HEK293T (cell line): ENCODE data around the gene VPS33A.

Experiments
- CTCF ChIA-PET: fragments of 350-600 bp; formaldehyde crosslinking; extraction: SDS; loops from one replicate; lab custom pipeline; 2021; ENCODE audit warnings: antibody characterized with exemption, inconsistent platforms; lab: Yijun Ruan, JAX
- POLR2A ChIA-PET: fragments of 350-600 bp; formaldehyde crosslinking; extraction: SDS; loops from one replicate; lab custom pipeline; 2020; ENCODE audit warnings: antibody characterized with exemption, inconsistent platforms; lab: Yijun Ruan, JAX
- DNase-seq: peaks from one replicate; pipeline ENCODE4 v3.0.0; 2012; ENCODE audit warnings: mixed read lengths; ENCODE audit errors: extremely low spot score
- ARNT ChIP-seq: fragments of 450-650 bp; IDR thresholded peaks from 2 replicates; pipeline ENCODE4 v1.6.1; 2017; ENCODE audit warnings: mild to moderate bottlenecking
- BHLHE40 ChIP-seq: fragments of 450-650 bp; IDR thresholded peaks from 2 replicates; pipeline ENCODE4 v1.6.1; 2016; ENCODE audit warnings: mild to moderate bottlenecking, moderate library complexity, borderline replicate concordance
- CTBP1 ChIP-seq: fragments of 450-650 bp; IDR thresholded peaks from 2 replicates; pipeline ENCODE4 v1.6.1; 2016; ENCODE audit warnings: borderline replicate concordance
- ELF4 ChIP-seq: fragments of 450-650 bp; IDR thresholded peaks from 2 replicates; pipeline ENCODE4 v1.6.1; 2017; ENCODE audit warnings: antibody characterized with exemption
- FOXA1 ChIP-seq: fragments of 450-650 bp; IDR thresholded peaks from 2 replicates; pipeline ENCODE4 v1.6.1; 2016; ENCODE audit warnings: mild to moderate bottlenecking
- FOXK2 ChIP-seq: fragments of 450-650 bp; IDR thresholded peaks from 2 replicates; pipeline ENCODE4 v1.6.1; 2016; ENCODE audit warnings: mild to moderate bottlenecking
- FOXM1 ChIP-seq: fragments of 450-650 bp; IDR thresholded peaks from 2 replicates; pipeline ENCODE4 v1.6.1; 2017; ENCODE audit warnings: mild to moderate bottlenecking, borderline replicate concordance
- HDGF ChIP-seq: fragments of 450-650 bp; IDR thresholded peaks from 2 replicates; pipeline ENCODE4 v1.6.1; 2017; ENCODE audit warnings: antibody characterized with exemption, borderline replicate concordance
- L3MBTL2 ChIP-seq: fragments of 450-650 bp; conservative IDR thresholded peaks from 2 replicates; pipeline ENCODE4 v1.6.1; 2016; ENCODE audit warnings: mild to moderate bottlenecking
- LEF1 ChIP-seq: fragments of 450-650 bp; IDR thresholded peaks from 2 replicates; pipeline ENCODE4 v1.6.1; 2017; ENCODE audit warnings: mild to moderate bottlenecking, borderline replicate concordance
- NFRKB ChIP-seq: fragments of 450-650 bp; IDR thresholded peaks from 2 replicates; pipeline ENCODE4 v1.6.1; 2016; ENCODE audit warnings: mild to moderate bottlenecking, moderate library complexity
- SP1 ChIP-seq: fragments of 450-650 bp; IDR thresholded peaks from 2 replicates; pipeline ENCODE4 v1.6.1; 2017
- SUZ12 ChIP-seq: fragments of 450-650 bp; IDR thresholded peaks from 2 replicates; pipeline ENCODE4 v1.6.1; 2016; ENCODE audit warnings: mild to moderate bottlenecking
- TARDBP ChIP-seq: fragments of 450-650 bp; IDR thresholded peaks from 2 replicates; pipeline ENCODE4 v1.6.1; 2016
- ZNF384 ChIP-seq: fragments of 450-650 bp; IDR thresholded peaks from 2 replicates; pipeline ENCODE4 v1.6.1; 2016
- TF ChIP-seq, protein P1 (sequence below): fragments of 450-650 bp; IDR thresholded peaks from 2 replicates; pipeline ENCODE4 v1.6.1; 2016

Gene VPS33A

DNA sequence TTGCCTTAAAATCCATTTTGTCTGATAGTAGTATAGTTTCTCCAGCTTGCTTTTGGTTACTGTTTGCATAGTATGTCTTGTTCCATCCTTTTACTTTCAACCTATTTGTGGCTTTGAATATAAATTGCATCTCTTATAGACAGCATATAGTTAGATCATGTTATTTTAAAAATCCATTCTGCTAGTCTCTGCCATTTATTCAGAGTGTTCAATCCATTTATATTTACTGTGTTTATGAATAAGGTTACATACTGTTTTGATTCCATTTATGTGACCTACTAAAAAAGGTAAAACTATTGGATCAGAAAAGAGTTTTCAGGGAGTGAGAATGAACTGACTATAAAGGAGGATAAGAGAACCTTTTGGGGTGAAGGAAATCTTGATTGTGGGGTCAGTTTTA lies 29.6 kb upstream of the VPS33A start:
- POLR2A ChIA-PET = no interaction called here
- CTCF ChIA-PET = no interaction called here
- TF ChIP-seq SP1 (no peak), FOXM1 (no peak), FOXK2 (no peak), SUZ12 (no peak), NFRKB (no peak), TARDBP (no peak), L3MBTL2 (no peak), LEF1 (no peak), ELF4 (no peak), ZNF384 (no peak), BHLHE40 (no peak), CTBP1 (no peak), FOXA1 (no peak), HDGF (no peak), ARNT (no peak)
- TF ChIP-seq, protein P1, sequence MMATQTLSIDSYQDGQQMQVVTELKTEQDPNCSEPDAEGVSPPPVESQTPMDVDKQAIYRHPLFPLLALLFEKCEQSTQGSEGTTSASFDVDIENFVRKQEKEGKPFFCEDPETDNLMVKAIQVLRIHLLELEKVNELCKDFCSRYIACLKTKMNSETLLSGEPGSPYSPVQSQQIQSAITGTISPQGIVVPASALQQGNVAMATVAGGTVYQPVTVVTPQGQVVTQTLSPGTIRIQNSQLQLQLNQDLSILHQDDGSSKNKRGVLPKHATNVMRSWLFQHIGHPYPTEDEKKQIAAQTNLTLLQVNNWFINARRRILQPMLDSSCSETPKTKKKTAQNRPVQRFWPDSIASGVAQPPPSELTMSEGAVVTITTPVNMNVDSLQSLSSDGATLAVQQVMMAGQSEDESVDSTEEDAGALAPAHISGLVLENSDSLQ = no peak
- DNase-seq = no peak

DNA sequence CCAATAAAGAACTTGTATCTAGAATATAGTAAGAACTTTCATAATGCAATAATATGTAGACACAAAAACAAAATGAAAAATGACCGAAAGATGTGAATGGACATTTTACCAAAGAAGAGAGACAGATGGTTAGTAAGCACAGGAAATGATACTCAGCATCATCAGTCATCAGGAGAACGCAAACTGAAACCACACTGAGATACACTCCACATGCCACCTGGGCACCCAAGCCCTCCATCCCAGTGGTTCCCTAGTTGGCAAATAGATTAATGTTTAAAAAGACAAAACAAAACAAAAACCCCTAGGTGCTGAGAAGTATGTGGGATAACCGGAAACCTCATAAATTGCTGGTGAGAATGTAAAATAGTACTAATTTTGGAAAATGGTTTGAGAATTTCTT lies 26.8 kb upstream of the VPS33A start:
- no peak for DNase-seq
- CTCF ChIA-PET = no interaction called here
- POLR2A ChIA-PET = no interaction called here
- TF ChIP-seq ZNF384 = no peak
- TF ChIP-seq ELF4 = no peak
- TF ChIP-seq BHLHE40 = no peak
- TF ChIP-seq HDGF = no peak
- no peak for TF ChIP-seq ARNT
- no peak for TF ChIP-seq LEF1
- TF ChIP-seq, protein P1 = no peak
- TF ChIP-seq TARDBP = no peak
- TF ChIP-seq L3MBTL2 = no peak
- TF ChIP-seq FOXK2 = no peak
- TF ChIP-seq SP1 = no peak
- no peak for TF ChIP-seq SUZ12
- no peak for TF ChIP-seq NFRKB
- no peak for TF ChIP-seq FOXM1
- TF ChIP-seq FOXA1 = no peak
- TF ChIP-seq CTBP1 = no peak

DNA sequence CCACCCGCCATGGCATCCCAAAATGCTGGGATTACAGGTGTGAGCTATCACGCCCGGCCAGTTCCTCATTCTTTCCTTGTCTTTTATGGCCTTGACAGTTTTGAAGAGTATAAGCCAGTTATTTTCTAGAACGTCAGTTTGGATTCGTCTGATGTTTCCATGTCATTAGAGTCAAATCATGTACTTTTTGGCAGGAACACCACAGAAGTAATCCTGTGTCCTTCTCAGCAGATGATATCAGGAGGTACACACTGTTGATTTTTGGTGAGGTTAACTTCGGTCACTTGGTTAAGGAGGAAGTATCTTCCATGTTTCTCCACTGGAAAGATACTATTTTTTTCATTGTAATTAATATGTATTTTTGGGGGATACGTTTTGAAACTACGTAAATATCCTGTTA lies 25.1 kb upstream of the VPS33A start:
- no peak for TF ChIP-seq L3MBTL2
- POLR2A ChIA-PET = interaction anchor here (0.5 kb wide), 1 partner anchor 21 kb away, joined by 4 read pairs; no protein-coding TSS in a partner anchor
- CTCF ChIA-PET = interaction anchor here (0.7 kb wide), 1 partner anchor 10 kb away, joined by 3 read pairs; no protein-coding TSS in a partner anchor
- DNase-seq = no peak

DNA sequence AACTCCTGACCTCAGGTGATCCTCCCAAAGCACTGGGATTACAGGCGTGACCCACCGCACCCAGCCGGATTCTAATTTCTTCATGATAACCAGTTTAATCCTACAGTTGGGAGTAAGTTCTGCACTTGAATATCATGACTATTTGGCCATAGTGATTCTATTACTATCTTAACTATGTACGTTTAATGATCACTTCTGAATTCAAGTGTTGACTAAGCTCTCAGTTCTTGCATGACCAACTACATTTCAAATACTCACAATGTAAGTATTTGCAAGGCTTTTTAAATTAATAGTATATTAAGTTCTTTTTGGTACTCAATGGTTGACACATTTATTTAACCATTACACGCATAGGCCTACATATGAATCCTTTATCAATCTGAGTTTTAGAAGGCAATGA lies 17.4 kb upstream of the VPS33A start:
- TF ChIP-seq FOXM1 (no peak), NFRKB (no peak), FOXA1 (no peak), L3MBTL2 (no peak), CTBP1 (no peak), HDGF (no peak), ARNT (no peak), SUZ12 (no peak), LEF1 (no peak), FOXK2 (no peak), ZNF384 (no peak), SP1 (no peak), BHLHE40 (no peak), ELF4 (no peak)
- TF ChIP-seq, protein P1 = no peak
- CTCF ChIA-PET = no interaction called here
- DNase-seq = no peak
- POLR2A ChIA-PET = no interaction called here

DNA sequence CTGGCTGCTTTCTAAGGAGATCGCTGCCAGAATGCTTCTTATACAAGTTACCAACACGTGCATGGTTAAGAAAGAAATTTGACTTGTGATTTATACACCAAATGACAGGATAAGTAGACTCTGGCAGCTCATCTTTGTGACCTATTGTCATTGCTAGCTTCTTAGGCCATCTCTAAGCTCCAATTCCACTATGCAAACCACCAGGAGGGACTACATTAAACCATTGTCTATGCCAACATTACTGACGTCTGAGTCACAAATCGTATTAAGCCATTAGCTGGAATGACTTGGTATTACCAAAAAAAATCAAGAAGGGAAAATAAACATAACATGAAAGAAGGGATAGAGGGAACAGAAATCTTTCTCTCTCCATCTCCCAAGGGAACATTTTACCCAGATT lies 15.8 kb upstream of the VPS33A start:
- CTCF ChIA-PET = no interaction called here
- TF ChIP-seq BHLHE40 = no peak
- no peak for TF ChIP-seq L3MBTL2
- no peak for TF ChIP-seq LEF1
- TF ChIP-seq TARDBP = no peak
- no peak for TF ChIP-seq ELF4
- no peak for DNase-seq
- POLR2A ChIA-PET = no interaction called here

DNA sequence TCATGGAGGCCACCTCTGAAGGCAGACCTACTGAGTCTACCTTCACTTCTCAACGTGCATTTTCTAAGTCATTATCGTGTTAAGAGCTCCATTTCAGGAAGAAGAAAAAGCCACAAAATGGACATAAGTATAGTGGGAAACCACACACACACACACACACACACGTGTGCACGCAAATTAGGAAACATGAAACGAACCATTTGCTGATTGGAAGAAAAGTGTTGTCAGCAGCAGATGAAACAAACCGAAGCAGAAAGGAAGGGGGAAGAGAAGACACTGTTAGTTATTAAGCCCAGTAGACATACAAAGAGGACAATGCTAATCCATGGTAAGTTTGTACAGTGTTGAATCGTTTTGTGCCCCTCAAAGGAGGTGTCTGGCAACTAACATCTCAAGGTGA lies 9.9 kb upstream of the VPS33A start:
- POLR2A ChIA-PET = no interaction called here
- CTCF ChIA-PET = interaction anchor here (0.5 to 0.6 kb wide), 2 partner anchors 80 to 222 kb away, joined by 3 read pairs; no protein-coding TSS in a partner anchor
- no peak for DNase-seq
- TF ChIP-seq FOXM1 (no peak), SP1 (no peak), LEF1 (no peak), FOXK2 (no peak), ZNF384 (no peak), CTBP1 (no peak), NFRKB (no peak), ELF4 (no peak), FOXA1 (no peak), HDGF (no peak), ARNT (no peak), TARDBP (no peak), BHLHE40 (no peak), SUZ12 (no peak), L3MBTL2 (no peak)
- TF ChIP-seq, protein P1 = no peak
